GM23248 (cell line): ENCODE data around the gene RCOR1. TPM values are rescaled to one million over a fixed set of nuclear protein-coding genes. Genes with fewer than 3 reads are reported as not detected.

Experiments used
- DNase-seq: peaks from one replicate; pipeline ENCODE4 v3.0.0-alpha.2; 2015
- H2AFZ ChIP-seq: fragments of 200-600 bp; sonication (generic); 2 replicates; pipeline ENCODE4 v1.6.1; 2016; ENCODE audit warnings: antibody characterized with exemption
- H3F3A ChIP-seq: fragments of 200-600 bp; sonication (generic); 2 replicates; pipeline ENCODE4 v1.6.1; 2016; ENCODE audit warnings: mild to moderate bottlenecking, antibody characterized with exemption, mixed run types; ENCODE audit not compliant: insufficient read depth
- H3K27ac ChIP-seq: fragments of 200-600 bp; sonication (generic); 2 replicates; pipeline ENCODE4 v1.5.1; 2016; ENCODE audit warnings: mild to moderate bottlenecking
- H3K27me3 ChIP-seq: fragments of 200-600 bp; sonication (generic); replicated peaks from 2 replicates; pipeline ENCODE4 v1.6.1; 2016; ENCODE audit warnings: mild to moderate bottlenecking; ENCODE audit not compliant: insufficient read depth
- H3K36me3 ChIP-seq: fragments of 200-600 bp; sonication (generic); 2 replicates; pipeline ENCODE4 v1.6.1; 2016; ENCODE audit warnings: low read depth, mild to moderate bottlenecking
- H3K4me1 ChIP-seq: fragments of 200-600 bp; sonication (generic); 2 replicates; pipeline ENCODE4 v1.6.1; 2016; ENCODE audit warnings: mild to moderate bottlenecking; ENCODE audit not compliant: insufficient read depth
- H3K4me2 ChIP-seq: fragments of 200-600 bp; sonication (generic); one replicate; pipeline ENCODE4 v1.6.1; 2016; ENCODE audit warnings: mild to moderate bottlenecking; ENCODE audit not compliant: unreplicated experiment
- H3K4me3 ChIP-seq: fragments of 200-600 bp; sonication (generic); 2 replicates; pipeline ENCODE4 v1.5.1; 2016; ENCODE audit warnings: mild to moderate bottlenecking
- H3K79me2 ChIP-seq: fragments of 200-600 bp; sonication (generic); 2 replicates; pipeline ENCODE4 v1.6.1; 2016; ENCODE audit warnings: mild to moderate bottlenecking; ENCODE audit not compliant: insufficient read depth
- H3K9ac ChIP-seq: fragments of 200-600 bp; sonication (generic); 2 replicates; pipeline ENCODE4 v1.6.1; 2016; ENCODE audit warnings: mild to moderate bottlenecking
- H3K9me2 ChIP-seq: fragments of 200-600 bp; sonication (generic); 2 replicates; pipeline ENCODE4 v1.6.1; 2016; ENCODE audit warnings: mixed run types, mild to moderate bottlenecking, moderate library complexity; ENCODE audit not compliant: insufficient read depth
- H3K9me3 ChIP-seq: fragments of 200-600 bp; sonication (generic); one replicate; pipeline ENCODE4 v1.6.1; 2017; ENCODE audit warnings: low read depth
- H4K20me1 ChIP-seq: fragments of 200-600 bp; sonication (generic); 2 replicates; pipeline ENCODE4 v1.6.0; 2016; ENCODE audit not compliant: insufficient read depth
- EZH2 ChIP-seq: fragments of 200-600 bp; sonication (generic); IDR thresholded peaks from 2 replicates; pipeline ENCODE4 v1.6.1; 2018; ENCODE audit warnings: antibody characterized with exemption, mild to moderate bottlenecking; ENCODE audit not compliant: insufficient read depth, poor library complexity, severe bottlenecking
- EZH2phosphoT487 ChIP-seq: fragments of 200-600 bp; sonication (generic); IDR thresholded peaks from 2 replicates; pipeline ENCODE4 v1.6.1; 2018; ENCODE audit warnings: antibody characterized with exemption, moderate library complexity, mild to moderate bottlenecking, low read depth; ENCODE audit not compliant: insufficient read depth
- whole genome bisulfite sequencing, 2 experiments: methylation state at CpG; one replicate each; pipeline ENCODE4 v1.1.6; 2015 to 2017; ENCODE audit warnings: low lambda C conversion rate in 2 of 2, low coverage in 1 of 2; ENCODE audit errors: missing lambda C conversion rate in 2 of 2; 5-methylcytosine and 5-hydroxymethylcytosine counted together
- in situ Hi-C: fragments of 300-500 bp; cut with MboI; formaldehyde crosslinking; loops from 2 replicates; pipeline ENCODE4 v1.15.0; 2020
- polyA plus RNA-seq: library from polyadenylated mRNA; unstranded; fragments of >200 nt; fragmentation: Nextera tagmentation; extraction: Ambion mirVana; gene quantifications from 2 replicates; pipeline ENCODE4 v1.2.1, GENCODE V29; 2016
- total RNA-seq: library from RNA; depleted of rRNA; stranded (reverse); fragments of >200 nt; shearing (Covaris generic); gene quantifications from 2 replicates; pipeline ENCODE4 v1.2.3, GENCODE V29; 2014

The RCOR1 gene
- total and polyA plus RNA-seq, 2 experiments from 2014 or later, result 3.2 to 15.6 TPM

DNA sequence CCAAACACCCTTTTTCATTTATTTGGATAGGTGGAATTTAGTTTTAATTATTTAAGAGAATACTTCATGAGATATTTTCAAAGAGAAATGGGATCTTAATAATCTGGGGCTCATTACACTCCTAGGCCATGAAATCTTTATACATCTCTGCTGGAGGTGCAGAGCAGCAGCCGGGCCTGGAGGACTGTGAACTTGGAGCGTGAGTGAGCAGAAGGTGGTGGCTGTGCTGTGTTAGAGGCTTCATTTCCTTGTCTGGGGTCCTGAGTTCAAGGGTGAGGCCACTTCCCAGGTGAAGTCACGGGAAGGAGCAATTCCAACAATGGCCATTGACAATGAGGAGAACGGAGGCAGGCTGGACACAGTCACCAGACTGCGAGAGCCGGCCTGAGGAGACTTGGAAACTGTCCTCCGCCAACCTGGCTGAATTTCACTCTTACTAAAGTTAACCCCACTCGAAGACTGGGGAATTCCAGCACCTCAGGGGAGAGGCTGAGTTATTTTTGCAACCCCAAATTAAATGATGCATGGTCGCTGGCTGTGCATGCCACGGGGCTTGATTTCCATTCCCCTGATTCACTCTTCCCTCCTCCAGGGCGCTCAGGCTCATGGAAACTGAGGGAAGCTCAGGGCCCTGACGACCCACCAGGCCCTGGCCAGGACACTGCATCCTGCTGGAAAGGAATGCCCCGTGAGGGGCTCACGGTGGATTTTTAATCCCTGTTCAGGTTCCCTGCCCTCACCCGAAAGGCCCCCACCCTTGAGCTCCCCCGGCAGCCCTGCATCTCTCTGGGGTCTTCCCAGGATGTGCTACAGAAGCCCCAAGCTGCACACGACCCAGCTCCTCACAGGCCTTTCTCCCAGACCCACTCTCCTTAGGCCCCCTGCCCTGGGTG, 162.2 kb downstream of the RCOR1 start:
- H3K9me2 ChIP-seq, result no peaks in the 10 kb centered on the region
- no peaks in the 10 kb centered on the region for H3K9me3 ChIP-seq
- H3K27ac ChIP-seq, result no peak overlapping the region
- H3K79me2 ChIP-seq, result no peaks in the 10 kb centered on the region
- no peak for DNase-seq
- no peak for TF ChIP-seq EZH2phosphoT487
- TF ChIP-seq EZH2, result no peak
- 86% methylated on average over 15 to 17 of the region's 17 CpGs for WGBS, 2 experiments
- no peaks in the 10 kb centered on the region for H3K27me3 ChIP-seq
- H3K4me1 ChIP-seq, result no peaks in the 10 kb centered on the region
- H3K4me2 ChIP-seq, result no peak overlapping the region
- no peaks in the 10 kb centered on the region for H3F3A ChIP-seq
- no peaks in the 10 kb centered on the region for H4K20me1 ChIP-seq
- no peaks in the 10 kb centered on the region for H3K36me3 ChIP-seq
- no peak overlapping the region for H3K9ac ChIP-seq
- in situ Hi-C loops, result no loop called here
- H3K4me3 ChIP-seq, result no peak overlapping the region
- H2AFZ ChIP-seq, result no peak overlapping the region

DNA sequence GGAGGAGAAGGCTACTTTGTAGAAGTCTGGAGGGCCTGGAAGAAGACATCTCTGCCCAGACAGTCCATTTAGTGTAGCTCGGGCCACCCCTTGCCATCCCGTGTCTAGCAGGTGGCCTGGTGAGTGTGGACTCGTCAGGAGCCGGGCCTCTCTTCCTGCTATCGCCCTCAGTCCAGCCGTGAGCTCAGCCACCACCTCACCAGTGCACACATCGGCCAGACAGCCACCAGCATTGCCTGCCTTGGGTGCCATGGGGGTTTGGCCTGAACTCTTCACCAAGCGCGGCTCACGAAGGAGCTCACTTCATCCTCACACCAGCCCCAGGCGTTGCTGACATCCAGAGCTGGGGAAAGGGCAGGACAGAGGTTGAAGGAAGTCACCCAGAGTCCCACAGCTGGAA, 165.2 kb downstream of the RCOR1 start:
- in situ Hi-C loops, result no loop called here
- no peak overlapping the region for H3K4me3 ChIP-seq
- H3K27me3 ChIP-seq, result 0 out of 2 replicates have a peak, but pooled peaks cover 5% of the 10 kb centered on the region
- H4K20me1 ChIP-seq, result no peaks in the 10 kb centered on the region
- no peak overlapping the region for H3K27ac ChIP-seq
- H3K9ac ChIP-seq, result no peak overlapping the region
- H2AFZ ChIP-seq, result no peak overlapping the region
- no peak for TF ChIP-seq EZH2phosphoT487
- no peak for TF ChIP-seq EZH2
- no peaks in the 10 kb centered on the region for H3K9me3 ChIP-seq
- no peaks in the 10 kb centered on the region for H3F3A ChIP-seq
- no peak for DNase-seq
- no peaks in the 10 kb centered on the region for H3K9me2 ChIP-seq
- no peak overlapping the region for H3K4me2 ChIP-seq
- H3K36me3 ChIP-seq, result no peaks in the 10 kb centered on the region
- no peaks in the 10 kb centered on the region for H3K4me1 ChIP-seq
- 84 to 88% methylated on average over 11 of the region's 11 CpGs for WGBS, 2 experiments
- no peaks in the 10 kb centered on the region for H3K79me2 ChIP-seq

DNA sequence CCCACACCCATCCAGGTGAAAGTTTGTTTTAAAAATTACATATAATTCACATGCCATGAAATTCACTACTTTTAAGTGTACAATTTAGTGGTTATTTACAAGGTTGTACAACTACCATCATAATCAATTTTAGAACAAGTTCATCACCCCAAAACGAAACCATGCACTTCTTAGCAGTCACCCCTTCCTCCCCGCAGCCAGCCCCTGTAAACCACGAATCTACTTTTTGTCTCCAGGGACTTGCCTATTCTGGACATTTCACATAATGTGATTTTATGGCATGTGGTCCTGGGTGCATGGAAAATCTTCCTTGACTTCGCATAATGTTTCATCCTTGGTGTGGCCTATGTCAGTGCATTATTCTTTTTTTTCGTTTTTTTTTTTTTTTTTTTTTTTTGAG, 165.6 kb downstream of the RCOR1 start:
- in situ Hi-C loops, result no loop called here
- no peak for DNase-seq
- H3F3A ChIP-seq, result no peaks in the 10 kb centered on the region
- H3K9me2 ChIP-seq, result no peaks in the 10 kb centered on the region
- H3K9me3 ChIP-seq, result no peaks in the 10 kb centered on the region
- no peak for TF ChIP-seq EZH2phosphoT487
- TF ChIP-seq EZH2, result no peak
- H2AFZ ChIP-seq, result no peak overlapping the region
- H3K36me3 ChIP-seq, result no peaks in the 10 kb centered on the region
- no peak overlapping the region for H3K4me2 ChIP-seq
- H3K79me2 ChIP-seq, result no peaks in the 10 kb centered on the region
- 0 out of 2 replicates have a peak, but pooled peaks cover 5% of the 10 kb centered on the region for H3K27me3 ChIP-seq
- H3K27ac ChIP-seq, result no peak overlapping the region
- 85 to 87% methylated on average over 5 of the region's 5 CpGs for WGBS, 2 experiments
- no peaks in the 10 kb centered on the region for H3K4me1 ChIP-seq
- no peak overlapping the region for H3K9ac ChIP-seq
- H3K4me3 ChIP-seq, result no peak overlapping the region
- no peaks in the 10 kb centered on the region for H4K20me1 ChIP-seq

DNA sequence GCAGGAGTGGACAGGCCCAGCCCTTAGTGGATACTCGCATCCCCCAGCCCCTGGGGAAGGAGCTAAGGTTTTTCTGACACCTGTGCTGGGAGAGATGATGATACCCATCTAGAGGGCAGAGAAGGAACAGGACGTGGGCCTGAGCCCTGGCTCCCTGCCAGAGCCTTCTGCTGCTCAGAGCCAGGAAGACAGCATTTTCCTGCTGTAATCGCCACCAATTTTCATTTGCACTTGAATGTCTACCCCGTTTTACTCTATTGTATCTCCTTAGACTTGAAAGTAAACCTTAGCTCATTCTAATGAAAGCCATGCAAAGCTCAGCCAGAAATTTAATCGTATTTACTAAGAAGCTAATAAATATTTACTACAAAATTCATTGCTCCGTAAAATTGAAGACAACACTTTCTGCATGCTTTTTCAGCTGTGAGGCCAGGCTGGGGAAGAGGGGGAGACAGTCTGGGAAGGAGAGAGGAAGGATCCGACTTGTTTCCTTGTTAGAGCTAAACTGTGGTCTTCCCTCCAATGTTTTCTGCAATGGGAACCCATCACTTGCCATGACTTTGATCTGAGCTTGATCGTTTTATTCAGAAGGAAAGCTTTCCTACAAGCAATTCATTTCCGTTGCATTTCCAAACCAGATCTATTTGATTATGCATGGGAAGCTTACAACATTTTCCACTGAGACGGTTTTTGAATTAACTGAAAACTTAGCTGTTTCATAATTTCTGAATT, 167.2 kb downstream of the RCOR1 start:
- Histone ChIP-seq H3K79me2 (no peaks in the 10 kb centered on the region), H4K20me1 (no peaks in the 10 kb centered on the region), H3K4me3 (no peak overlapping the region), H3K4me2 (no peak overlapping the region), H2AFZ (no peak overlapping the region), H3K9me3 (no peaks in the 10 kb centered on the region), H3K4me1 (no peaks in the 10 kb centered on the region), H3F3A (no peaks in the 10 kb centered on the region), H3K9ac (no peak overlapping the region), H3K36me3 (no peaks in the 10 kb centered on the region), H3K27ac (no peak overlapping the region), H3K9me2 (no peaks in the 10 kb centered on the region), H3K27me3 (0 out of 2 replicates have a peak, but pooled peaks cover 5% of the 10 kb centered on the region)
- in situ Hi-C loops, result no loop called here
- DNase-seq, result peak; percentile 21
- 28 to 29% methylated on average over 10 of the region's 10 CpGs for WGBS, 2 experiments
- TF ChIP-seq EZH2phosphoT487 (no peak), EZH2 (no peak)
